Caco-2 (cell line): ENCODE data around the gene DROSHA. TPM values are rescaled to one million over a fixed set of nuclear protein-coding genes. Genes with fewer than 3 reads are reported as not detected.

ENCODE experiments used
- BruUV-seq: library from RNA; stranded (reverse); fragments of 400-500 nt; replicated peaks from 2 replicates; lab custom pipeline; 2021; lab: Mats Ljungman, UMichigan
- CTCF ChIA-PET: fragments of 300-600 bp; sonication (Branson Sonifier 250); formaldehyde crosslinking; loops from one replicate; lab custom pipeline; 2022; ENCODE audit warnings: antibody characterized with exemption; lab: Charles Lee
- POLR2A ChIA-PET: fragments of 300-600 bp; sonication (Branson Sonifier 250); formaldehyde crosslinking; loops from one replicate; lab custom pipeline; 2022; ENCODE audit warnings: antibody characterized with exemption; lab: Charles Lee
- DNase-seq, 2 experiments: peaks; one replicate each; pipeline versions ENCODE4 v3.0.0 to v3.0.0-alpha.2; 2020 to 2022
- H3K27me3 ChIP-seq: replicated peaks from 2 replicates; pipeline ENCODE4 v1.6.0; 2011; ENCODE audit warnings: low read length; ENCODE audit not compliant: control insufficient read depth, insufficient read depth
- H3K36me3 ChIP-seq: 2 replicates; pipeline ENCODE4 v1.5.1; 2011; ENCODE audit warnings: low read length; ENCODE audit not compliant: control insufficient read depth, insufficient read depth
- H3K4me1 ChIP-seq: fragments of 250-450 bp; sonication (Bioruptor Pico); 2 replicates; pipeline ENCODE4 v1.5.1; 2020; ENCODE audit warnings: mild to moderate bottlenecking
- H3K4me3 ChIP-seq: 2 replicates; pipeline ENCODE4 v1.5.1; 2011; ENCODE audit warnings: low read depth, mild to moderate bottlenecking, control low read depth, low read length
- H3K9me3 ChIP-seq: fragments of 250-450 bp; sonication (Bioruptor Pico); 2 replicates; pipeline ENCODE4 v1.5.1; 2020; ENCODE audit warnings: mild to moderate bottlenecking, moderate library complexity
- H3K27ac Mint-ChIP-seq: one replicate; pipeline ENCODE4 v1.8.0; 2022; ENCODE audit warnings: mixed read lengths; ENCODE audit not compliant: unreplicated experiment
- H3K27me3 Mint-ChIP-seq: one replicate; pipeline ENCODE4 v1.8.0; 2022; ENCODE audit warnings: mixed read lengths; ENCODE audit not compliant: insufficient read depth, unreplicated experiment
- H3K36me3 Mint-ChIP-seq: one replicate; pipeline ENCODE4 v1.8.0; 2022; ENCODE audit warnings: mild to moderate bottlenecking, mixed read lengths; ENCODE audit not compliant: insufficient read depth, unreplicated experiment
- H3K4me1 Mint-ChIP-seq: one replicate; pipeline ENCODE4 v1.8.0; 2022; ENCODE audit warnings: low read depth, mixed read lengths; ENCODE audit not compliant: unreplicated experiment
- H3K4me3 Mint-ChIP-seq: one replicate; pipeline ENCODE4 v1.8.0; 2022; ENCODE audit warnings: mild to moderate bottlenecking, moderate library complexity, mixed read lengths; ENCODE audit not compliant: unreplicated experiment
- H3K9me3 Mint-ChIP-seq: one replicate; pipeline ENCODE4 v1.8.0; 2022; ENCODE audit warnings: mixed read lengths; ENCODE audit not compliant: unreplicated experiment
- CTCF ChIP-seq, 2 experiments: fragments of 200-600 bp in 1 of 2; IDR thresholded peaks; 1 replicate in 1 of 2; 2 replicates in 1 of 2; pipeline versions ENCODE4 v1.5.1 to v1.8.0; 2011 to 2022; ENCODE audit warnings: antibody characterized with exemption in 1 of 2, control low read depth in 1 of 2, inconsistent platforms in 1 of 2, low read depth in 1 of 2, low read length in 1 of 2, mild to moderate bottlenecking in 1 of 2, moderate library complexity in 1 of 2; ENCODE audit not compliant: insufficient read depth in 1 of 2, severe bottlenecking in 1 of 2, unreplicated experiment in 1 of 2
- intact Hi-C: fragments of 100-400 bp; cut with micrococcal nuclease; formaldehyde crosslinking; loops from one replicate; pipeline ENCODE4 v1.10.0; 2022; ENCODE audit not compliant: unreplicated experiment
- total RNA-seq: library from RNA; stranded (reverse); gene quantifications from 2 replicates; pipeline ENCODE4 v1.2.3, GENCODE V29; 2022

Gene DROSHA
- total RNA-seq, 1 experiment from 2014 or later, result 88.4 TPM

GRCh38 chr5:31452314-31452713 lies 79.6 kb downstream of the DROSHA start:
- Mint-ChIP-seq H3K4me3 (no peak overlapping the region), H3K9me3 (peaks cover 23% of the 10 kb centered on the region), H3K27ac (no peak overlapping the region), H3K36me3 (peaks cover 44% of the 10 kb centered on the region), H3K4me1 (no peaks in the 10 kb centered on the region), H3K27me3 (no peaks in the 10 kb centered on the region)
- H3K36me3 ChIP-seq, result no peaks in the 10 kb centered on the region; the same call in 1 of the 2 replicates
- peaks cover 15% of the 10 kb centered on the region for H3K9me3 ChIP-seq
- TF ChIP-seq CTCF (IDR thresholded peaks at IDR 0.05; ENCODE audit: insufficient read depth in 1 of 2, low read depth in 1 of 2, low read length in 1 of 2, severe bottlenecking in 1 of 2, unreplicated experiment in 1 of 2), result no peak
- no peak for DNase-seq
- H3K4me3 ChIP-seq, result no peak overlapping the region
- H3K4me1 ChIP-seq, result no peaks in the 10 kb centered on the region
- H3K27me3 ChIP-seq, result no peaks in the 10 kb centered on the region
- no TSS peak for BruUV-seq
- intact Hi-C loops, result no loop called here
- ChIA-PET POLR2A (no interaction called here), CTCF (no interaction called here)

- Histone ChIP-seq H3K4me1 (no peaks in the 10 kb centered on the region), H3K4me3 (no peak overlapping the region), H3K9me3 (no peaks in the 10 kb centered on the region), H3K27me3 (no peaks in the 10 kb centered on the region), H3K36me3 (no peaks in the 10 kb centered on the region; the same call in 1 of the 2 replicates)
- Mint-ChIP-seq H3K36me3 (peaks cover 33% of the 10 kb centered on the region), H3K9me3 (peaks cover 5% of the 10 kb centered on the region), H3K4me3 (no peak overlapping the region), H3K4me1 (peaks cover 4% of the 10 kb centered on the region), H3K27me3 (no peaks in the 10 kb centered on the region), H3K27ac (no peak overlapping the region)
- DNase-seq, result no peak
- ChIA-PET CTCF (no interaction called here), POLR2A (no interaction called here)
- intact Hi-C loops, result no loop called here
- no TSS peak for BruUV-seq
- no peak for TF ChIP-seq CTCF (IDR thresholded peaks at IDR 0.05; ENCODE audit: insufficient read depth in 1 of 2, low read depth in 1 of 2, low read length in 1 of 2, severe bottlenecking in 1 of 2, unreplicated experiment in 1 of 2)
Measured at GRCh38 chr5:31449962-31450361, 81.9 kb downstream of the DROSHA start.

GRCh38 chr5:31449174-31449573 lies 82.7 kb downstream of the DROSHA start:
- no peak for DNase-seq
- Mint-ChIP-seq H3K4me1 (peaks cover 8% of the 10 kb centered on the region), H3K27ac (no peak overlapping the region), H3K4me3 (no peak overlapping the region), H3K27me3 (no peaks in the 10 kb centered on the region), H3K36me3 (peaks cover 33% of the 10 kb centered on the region), H3K9me3 (no peaks in the 10 kb centered on the region)
- POLR2A ChIA-PET, result no interaction called here
- CTCF ChIA-PET, result no interaction called here
- H3K9me3 ChIP-seq, result no peaks in the 10 kb centered on the region
- BruUV-seq, result no TSS peak
- H3K4me3 ChIP-seq, result no peak overlapping the region
- intact Hi-C loops, result no loop called here
- no peaks in the 10 kb centered on the region; the same call in 1 of the 2 replicates for H3K36me3 ChIP-seq
- no peak for TF ChIP-seq CTCF (IDR thresholded peaks at IDR 0.05; ENCODE audit: insufficient read depth in 1 of 2, low read depth in 1 of 2, low read length in 1 of 2, severe bottlenecking in 1 of 2, unreplicated experiment in 1 of 2)
- no peaks in the 10 kb centered on the region for H3K4me1 ChIP-seq
- no peaks in the 10 kb centered on the region for H3K27me3 ChIP-seq
